Transverse colon (tissue), 4 donors: ENCODE data around the gene P2RX2. TPM values are rescaled to one million over a fixed set of nuclear protein-coding genes. Genes with fewer than 3 reads are reported as not detected.

Experiments used
- DNase-seq: peaks from one replicate; pipeline ENCODE4 v3.0.0-alpha.2; 2019
- H3K27ac ChIP-seq, 4 donors: fragments of 200-600 bp; sonication (generic); 2 replicates each; pipeline ENCODE4 v1.5.1; 2016 to 2018; ENCODE audit warnings: inconsistent platforms in 4 of 4
- H3K27me3 ChIP-seq: fragments of 200-600 bp; sonication (generic); 2 replicates; pipeline ENCODE4 v1.5.1; 2017; ENCODE audit warnings: inconsistent platforms
- H3K36me3 ChIP-seq, 4 donors: fragments of 200-600 bp; sonication (generic); 2 replicates each; pipeline ENCODE4 v1.5.1; 2017 to 2019; ENCODE audit warnings: inconsistent platforms in 4 of 4
- H3K4me1 ChIP-seq, 4 donors: fragments of 200-600 bp; sonication (generic); 2 replicates each; pipeline ENCODE4 v1.5.1; 2017 to 2020; ENCODE audit warnings: inconsistent platforms in 4 of 4
- H3K4me3 ChIP-seq, 4 donors: fragments of 200-600 bp; sonication (generic); 1 replicate in 1 of 4; 2 replicates in 3 of 4; pipeline versions ENCODE4 v1.5.1 to v1.6.1; 2017 to 2019; ENCODE audit warnings: inconsistent platforms in 4 of 4
- H3K9me3 ChIP-seq, 2 donors: fragments of 200-600 bp; sonication (generic); 2 replicates each; pipeline ENCODE4 v1.5.1; 2017 to 2019; ENCODE audit warnings: inconsistent platforms in 2 of 2
- EP300 ChIP-seq: sonication (generic); formaldehyde crosslinking; IDR thresholded peaks from one replicate; pipeline ENCODE4 v1.6.1; 2017; ENCODE audit warnings: antibody characterized with exemption, low read depth
- POLR2A ChIP-seq: fragments of 450-650 bp; IDR thresholded peaks from one replicate; pipeline ENCODE4 v1.6.1; 2016; ENCODE audit warnings: antibody characterized with exemption, mild to moderate bottlenecking, moderate library complexity
- POLR2AphosphoS5 ChIP-seq, 3 donors: sonication (generic); formaldehyde crosslinking; IDR thresholded peaks; one replicate each; pipeline ENCODE4 v1.6.1; 2016; ENCODE audit warnings: antibody characterized with exemption in 3 of 3
- WGBS, 2 donors: methylation state at CpG; one replicate each; pipeline ENCODE4 v1.1.5; 2018; ENCODE audit warnings: low coverage in 1 of 2; 5-methylcytosine and 5-hydroxymethylcytosine counted together
- in situ Hi-C, 4 donors: fragments of 200-750 bp; cut with MboI; loops; one replicate each; pipeline versions ENCODE4 v1.15.0 to v1.15.1; 2017; ENCODE audit warnings: low sequenced_read_pairs in 3 of 4, low pct_ligation_motif_present in 1 of 4, low pct_unique_long_range_greater_than_20kb in 1 of 4
- intact Hi-C: fragments of 100-400 bp; cut with DNase I; formaldehyde crosslinking; loops from one replicate; pipeline ENCODE4 v1.15.1; 2023; ENCODE audit warnings: low total_unique reads
- total RNA-seq, 4 donors: library from RNA; depleted of rRNA; stranded (reverse); fragments of >200 nt; gene quantifications; one replicate each; pipeline ENCODE4 v1.1.0, GENCODE V29; 2016
- TF ChIP-seq, protein P1 (sequence below), 5 experiments: fragments of 200-600 bp in 3 of 5; fragments of 450-650 bp in 2 of 5; sonication (generic) in 3 of 5; IDR thresholded peaks; 1 replicate in 2 of 5; 2 replicates in 3 of 5; pipeline ENCODE4 v1.5.1; 2016 to 2017; ENCODE audit warnings: antibody characterized with exemption in 5 of 5, inconsistent platforms in 3 of 5, mild to moderate bottlenecking in 2 of 5, moderate library complexity in 1 of 5

Gene P2RX2
- total RNA-seq, 4 donors from 2014 or later, result 0.96 to 2.1 TPM; not detected in 2

DNA sequence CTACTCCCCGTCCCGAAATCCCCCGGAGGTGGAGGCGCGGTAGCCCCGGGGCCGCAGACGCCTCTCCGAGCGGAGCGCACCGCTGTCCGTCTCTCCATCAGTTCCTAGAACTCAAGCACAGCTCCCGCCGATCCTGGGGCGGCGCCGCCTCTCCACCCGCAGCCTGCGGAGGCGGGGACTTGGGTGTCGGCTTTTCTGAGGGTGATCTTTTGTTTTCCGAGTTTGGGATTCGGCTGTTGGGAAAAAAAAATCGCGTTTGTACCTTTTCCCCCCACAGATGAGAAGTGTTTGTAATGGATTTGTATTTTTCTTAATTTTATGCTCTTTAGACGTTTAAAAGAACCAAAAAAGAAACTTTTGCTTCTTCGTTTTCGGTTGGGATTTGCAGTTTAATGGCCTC, 34.8 kb upstream of the P2RX2 start:
- H3K9me3 ChIP-seq, result no peaks in the 10 kb centered on the region
- intact Hi-C loops (no loop called here), in situ Hi-C loops (no loop called here)
- TF ChIP-seq EP300, result no peak
- no peak for TF ChIP-seq POLR2A
- TF ChIP-seq, protein P1, sequence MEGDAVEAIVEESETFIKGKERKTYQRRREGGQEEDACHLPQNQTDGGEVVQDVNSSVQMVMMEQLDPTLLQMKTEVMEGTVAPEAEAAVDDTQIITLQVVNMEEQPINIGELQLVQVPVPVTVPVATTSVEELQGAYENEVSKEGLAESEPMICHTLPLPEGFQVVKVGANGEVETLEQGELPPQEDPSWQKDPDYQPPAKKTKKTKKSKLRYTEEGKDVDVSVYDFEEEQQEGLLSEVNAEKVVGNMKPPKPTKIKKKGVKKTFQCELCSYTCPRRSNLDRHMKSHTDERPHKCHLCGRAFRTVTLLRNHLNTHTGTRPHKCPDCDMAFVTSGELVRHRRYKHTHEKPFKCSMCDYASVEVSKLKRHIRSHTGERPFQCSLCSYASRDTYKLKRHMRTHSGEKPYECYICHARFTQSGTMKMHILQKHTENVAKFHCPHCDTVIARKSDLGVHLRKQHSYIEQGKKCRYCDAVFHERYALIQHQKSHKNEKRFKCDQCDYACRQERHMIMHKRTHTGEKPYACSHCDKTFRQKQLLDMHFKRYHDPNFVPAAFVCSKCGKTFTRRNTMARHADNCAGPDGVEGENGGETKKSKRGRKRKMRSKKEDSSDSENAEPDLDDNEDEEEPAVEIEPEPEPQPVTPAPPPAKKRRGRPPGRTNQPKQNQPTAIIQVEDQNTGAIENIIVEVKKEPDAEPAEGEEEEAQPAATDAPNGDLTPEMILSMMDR (IDR thresholded peaks at IDR 0.05), result no peak
- TF ChIP-seq POLR2AphosphoS5 (IDR thresholded peaks at IDR 0.05), result no peak
- H3K27ac ChIP-seq, result no peak overlapping the region
- no peaks in the 10 kb centered on the region for H3K27me3 ChIP-seq
- DNase-seq, result no peak
- WGBS, 2 donors, result 82 to 84% methylated on average over 19 to 29 of the region's 29 CpGs
- H3K4me1 ChIP-seq, result no peaks in the 10 kb centered on the region
- H3K4me3 ChIP-seq, result no peak overlapping the region
- no peaks in the 10 kb centered on the region for H3K36me3 ChIP-seq

DNA sequence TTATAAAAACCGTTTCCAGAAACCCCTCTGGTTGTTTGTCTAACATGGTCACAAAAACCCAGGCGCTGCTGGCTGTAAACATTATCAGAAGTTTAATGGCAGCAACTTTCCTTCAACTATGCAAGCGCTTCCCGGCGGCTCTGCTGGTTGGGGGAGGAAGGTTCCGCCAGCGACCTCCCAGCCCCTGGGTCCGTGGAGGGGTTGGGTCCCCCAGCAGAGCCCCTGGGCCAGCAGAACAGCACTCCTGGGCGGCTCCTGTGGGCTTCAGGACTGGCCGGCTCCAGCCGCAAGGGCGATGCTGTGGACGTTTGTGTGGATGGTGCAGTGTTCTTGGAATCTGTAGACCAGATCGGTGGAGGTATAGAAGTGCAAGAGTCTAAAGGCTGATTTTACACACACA, 34.1 kb upstream of the P2RX2 start:
- H3K27ac ChIP-seq, result no peak overlapping the region
- no peaks in the 10 kb centered on the region for H3K9me3 ChIP-seq
- H3K36me3 ChIP-seq, result no peaks in the 10 kb centered on the region
- 83 to 85% methylated on average over 4 to 14 of the region's 14 CpGs for WGBS, 2 donors
- H3K27me3 ChIP-seq, result no peaks in the 10 kb centered on the region
- intact Hi-C loops (no loop called here), in situ Hi-C loops (no loop called here)
- H3K4me1 ChIP-seq, result no peaks in the 10 kb centered on the region
- H3K4me3 ChIP-seq, result no peak overlapping the region
- no peak for DNase-seq
- TF ChIP-seq POLR2A (no peak), POLR2AphosphoS5 (IDR thresholded peaks at IDR 0.05) (no peak), EP300 (no peak)
- TF ChIP-seq, protein P1 (IDR thresholded peaks at IDR 0.05), result no peak

DNA sequence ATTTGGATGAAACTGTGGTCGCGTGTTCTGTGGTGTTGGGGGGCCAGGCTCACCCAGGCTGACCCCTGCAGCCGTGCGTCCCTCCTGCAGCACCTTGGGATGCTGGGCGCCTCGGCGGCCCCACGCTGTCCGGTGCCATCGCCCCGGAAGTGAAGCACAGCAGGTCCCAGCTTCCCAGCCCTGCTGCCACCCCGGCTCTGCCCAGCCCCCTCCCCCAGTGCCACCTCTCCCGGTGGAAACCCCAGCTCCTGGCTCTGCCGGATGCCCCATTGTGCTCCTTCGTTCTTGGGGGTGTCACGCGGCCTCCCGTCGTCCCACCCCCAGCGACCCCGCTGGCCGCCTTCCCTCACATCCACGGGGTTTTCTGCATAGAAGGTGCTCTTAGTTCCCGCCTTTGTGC, 33.4 kb upstream of the P2RX2 start:
- Histone ChIP-seq H3K27me3 (no peaks in the 10 kb centered on the region), H3K27ac (no peak overlapping the region), H3K36me3 (no peaks in the 10 kb centered on the region), H3K4me3 (no peak overlapping the region), H3K9me3 (no peaks in the 10 kb centered on the region), H3K4me1 (no peaks in the 10 kb centered on the region)
- TF ChIP-seq POLR2A (no peak), EP300 (no peak), POLR2AphosphoS5 (IDR thresholded peaks at IDR 0.05) (no peak)
- TF ChIP-seq, protein P1 (IDR thresholded peaks at IDR 0.05), result no peak
- in situ Hi-C loops, result no loop called here
- 83% methylated on average over 24 of the region's 24 CpGs; no CpG with 5 or more reads in 1 of the 2 donors for WGBS, 2 donors
- intact Hi-C loops, result no loop called here
- DNase-seq, result no peak

DNA sequence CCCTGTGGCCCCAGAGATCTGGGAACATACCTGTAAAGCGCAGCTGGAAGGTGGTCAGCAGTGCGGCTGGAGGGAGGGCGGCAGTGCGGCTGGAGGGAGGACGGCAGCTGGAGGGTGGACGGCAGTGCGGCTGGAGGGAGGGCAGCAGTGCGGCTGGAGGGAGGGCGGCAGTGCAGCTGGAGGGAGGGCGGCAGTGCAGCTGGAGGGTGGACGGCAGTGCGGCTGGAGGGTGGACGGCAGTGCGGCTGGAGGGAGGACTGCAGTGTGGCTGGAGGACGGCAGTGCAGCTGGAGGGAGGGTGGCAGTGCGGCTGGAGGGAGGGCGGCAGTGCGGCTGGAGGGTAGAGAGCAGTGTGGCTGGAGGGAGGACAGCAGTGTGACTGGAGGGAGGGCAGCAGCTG, 31.6 kb upstream of the P2RX2 start:
- 83 to 89% methylated on average over 15 to 18 of the region's 18 CpGs for WGBS, 2 donors
- Histone ChIP-seq H3K27me3 (no peaks in the 10 kb centered on the region), H3K36me3 (no peaks in the 10 kb centered on the region), H3K4me1 (no peaks in the 10 kb centered on the region), H3K9me3 (no peaks in the 10 kb centered on the region), H3K4me3 (no peak overlapping the region), H3K27ac (no peak overlapping the region)
- intact Hi-C loops (no loop called here), in situ Hi-C loops (no loop called here)
- DNase-seq, result no peak
- TF ChIP-seq POLR2AphosphoS5 (IDR thresholded peaks at IDR 0.05), result no peak
- TF ChIP-seq, protein P1 (IDR thresholded peaks at IDR 0.05), result no peak
